ENCODE measurements around the gene KRTAP2-3. TPM values are rescaled to one million over a fixed set of nuclear protein-coding genes. Genes with fewer than 3 reads are reported as not detected.
"Not testable (repeated sequence)": the region's sequence is repeated elsewhere in the genome, so short reads cannot be mapped to it uniquely, and the experiment has no call there.

The KRTAP2-3 gene
- total RNA-seq, 2 experiments from 2014 or later: not detected

- no peak overlapping the region for H3K4me3 Mint-ChIP-seq
- no peak for DNase-seq
- intact Hi-C loops (cut with micrococcal nuclease): no loop called here
- ATAC-seq: no peak
- ChIA-PET CTCF (no interaction called here), POLR2A (no interaction called here)
- no peaks in the 10 kb centered on the region for H3K9me3 Mint-ChIP-seq
- H3K4me1 Mint-ChIP-seq (ENCODE audit: low read depth): no peaks in the 10 kb centered on the region
- H3K27ac Mint-ChIP-seq: no peak overlapping the region
- peaks cover 24% of the 10 kb centered on the region for H3K27me3 Mint-ChIP-seq
- TF ChIP-seq CTCF (IDR thresholded peaks at IDR 0.05): no peak
- no peaks in the 10 kb centered on the region for H3K36me3 Mint-ChIP-seq (ENCODE audit: low read depth)
Measured at GRCh38 chr17:41063449-41063848, 3.5 kb upstream of the KRTAP2-3 start.

- ATAC-seq (no peak), DNase-seq (no peak)
- Mint-ChIP-seq H3K36me3 (ENCODE audit: low read depth) (no peaks in the 10 kb centered on the region), H3K9me3 (no peaks in the 10 kb centered on the region), H3K27me3 (peaks cover 32% of the 10 kb centered on the region), H3K27ac (no peak overlapping the region), H3K4me3 (no peak overlapping the region), H3K4me1 (ENCODE audit: low read depth) (no peaks in the 10 kb centered on the region)
- intact Hi-C loops (cut with micrococcal nuclease): no loop called here
- ChIA-PET CTCF (no interaction called here), POLR2A (no interaction called here)
- TF ChIP-seq CTCF (IDR thresholded peaks at IDR 0.05): no peak
Measured at GRCh38 chr17:41061964-41062363, 2.0 kb upstream of the KRTAP2-3 start.

GRCh38 chr17:41059276-41060051 lies 450 bp downstream of the KRTAP2-3 start:
- H3K36me3 Mint-ChIP-seq (ENCODE audit: low read depth); intact Hi-C loops (cut with micrococcal nuclease); DNase-seq; H3K4me1 Mint-ChIP-seq (ENCODE audit: low read depth); H3K27ac Mint-ChIP-seq; ATAC-seq; H3K4me3 Mint-ChIP-seq; H3K9me3 Mint-ChIP-seq: not testable (repeated sequence)
- POLR2A ChIA-PET: interaction anchor here (1.0 kb wide), 1 partner anchor 40 kb away, joined by 3 read pairs; no protein-coding TSS in a partner anchor
- CTCF ChIA-PET: interaction anchor here (0.8 kb wide), 1 partner anchor 21 kb away, joined by 3 read pairs; no protein-coding TSS in a partner anchor
- peaks cover 32% of the 10 kb centered on the region for H3K27me3 Mint-ChIP-seq

GRCh38 chr17:41058741-41059140 lies 1.2 kb downstream of the KRTAP2-3 start:
- ChIA-PET CTCF (interaction anchor here (0.8 kb wide), 1 partner anchor 20 kb away, joined by 3 read pairs; no protein-coding TSS in a partner anchor), POLR2A (no interaction called here)
- DNase-seq: no peak
- H3K4me1 Mint-ChIP-seq (ENCODE audit: low read depth): no peaks in the 10 kb centered on the region
- no peak for TF ChIP-seq CTCF (IDR thresholded peaks at IDR 0.05)
- no peaks in the 10 kb centered on the region for H3K36me3 Mint-ChIP-seq (ENCODE audit: low read depth)
- H3K9me3 Mint-ChIP-seq: no peaks in the 10 kb centered on the region
- H3K27me3 Mint-ChIP-seq: peaks cover 33% of the 10 kb centered on the region
- ATAC-seq: no peak
- no peak overlapping the region for H3K27ac Mint-ChIP-seq
- H3K4me3 Mint-ChIP-seq: no peak overlapping the region
- intact Hi-C loops (cut with micrococcal nuclease): no loop called here

- Mint-ChIP-seq H3K27ac (no peak overlapping the region), H3K4me3 (no peak overlapping the region), H3K36me3 (ENCODE audit: low read depth) (no peaks in the 10 kb centered on the region), H3K27me3 (peaks cover 34% of the 10 kb centered on the region), H3K4me1 (ENCODE audit: low read depth) (no peaks in the 10 kb centered on the region), H3K9me3 (no peaks in the 10 kb centered on the region)
- ChIA-PET POLR2A (no interaction called here), CTCF (no interaction called here)
- intact Hi-C loops (cut with micrococcal nuclease): no loop called here
- no peak for TF ChIP-seq CTCF (IDR thresholded peaks at IDR 0.05)
- no peak for DNase-seq
- no peak for ATAC-seq
Measured at GRCh38 chr17:41057547-41057946, 2.4 kb downstream of the KRTAP2-3 start.

- CTCF ChIA-PET; H3K27ac Mint-ChIP-seq; POLR2A ChIA-PET; DNase-seq; H3K36me3 Mint-ChIP-seq (ENCODE audit: low read depth); H3K9me3 Mint-ChIP-seq; H3K4me3 Mint-ChIP-seq; ATAC-seq; intact Hi-C loops (cut with micrococcal nuclease); H3K4me1 Mint-ChIP-seq (ENCODE audit: low read depth): not testable (repeated sequence)
- H3K27me3 Mint-ChIP-seq: peaks cover 22% of the 10 kb centered on the region
Measured at GRCh38 chr17:41055130-41055529, 4.8 kb downstream of the KRTAP2-3 start, which contains the start of gene KRTAP2-2. KRTAP2-2 (minus strand) TSS chr17:41055230; CDS start chr17:41055211, 19 bp downstream.

GRCh38 chr17:41054556-41054955 lies 5.4 kb downstream of the KRTAP2-3 start:
- H3K4me1 Mint-ChIP-seq (ENCODE audit: low read depth); H3K4me3 Mint-ChIP-seq; ATAC-seq; CTCF ChIA-PET; H3K36me3 Mint-ChIP-seq (ENCODE audit: low read depth); H3K9me3 Mint-ChIP-seq; DNase-seq; intact Hi-C loops (cut with micrococcal nuclease); POLR2A ChIA-PET; H3K27ac Mint-ChIP-seq: not testable (repeated sequence)
- H3K27me3 Mint-ChIP-seq: peaks cover 21% of the 10 kb centered on the region

Data from activated CD8-positive, alpha-beta T cell treated with anti-CD3 and anti-CD28 coated beads for 36 hours (primary cell).